ENCODE measurements around the gene FRG2C. TPM values are rescaled to one million over a fixed set of nuclear protein-coding genes. Genes with fewer than 3 reads are reported as not detected.
"Not testable (repeated sequence)": the region's sequence is repeated elsewhere in the genome, so short reads cannot be mapped to it uniquely, and the experiment has no call there.

FRG2C gene
- polyA plus RNA-seq, 6 donors from 2014 or later, result not detected

DNA sequence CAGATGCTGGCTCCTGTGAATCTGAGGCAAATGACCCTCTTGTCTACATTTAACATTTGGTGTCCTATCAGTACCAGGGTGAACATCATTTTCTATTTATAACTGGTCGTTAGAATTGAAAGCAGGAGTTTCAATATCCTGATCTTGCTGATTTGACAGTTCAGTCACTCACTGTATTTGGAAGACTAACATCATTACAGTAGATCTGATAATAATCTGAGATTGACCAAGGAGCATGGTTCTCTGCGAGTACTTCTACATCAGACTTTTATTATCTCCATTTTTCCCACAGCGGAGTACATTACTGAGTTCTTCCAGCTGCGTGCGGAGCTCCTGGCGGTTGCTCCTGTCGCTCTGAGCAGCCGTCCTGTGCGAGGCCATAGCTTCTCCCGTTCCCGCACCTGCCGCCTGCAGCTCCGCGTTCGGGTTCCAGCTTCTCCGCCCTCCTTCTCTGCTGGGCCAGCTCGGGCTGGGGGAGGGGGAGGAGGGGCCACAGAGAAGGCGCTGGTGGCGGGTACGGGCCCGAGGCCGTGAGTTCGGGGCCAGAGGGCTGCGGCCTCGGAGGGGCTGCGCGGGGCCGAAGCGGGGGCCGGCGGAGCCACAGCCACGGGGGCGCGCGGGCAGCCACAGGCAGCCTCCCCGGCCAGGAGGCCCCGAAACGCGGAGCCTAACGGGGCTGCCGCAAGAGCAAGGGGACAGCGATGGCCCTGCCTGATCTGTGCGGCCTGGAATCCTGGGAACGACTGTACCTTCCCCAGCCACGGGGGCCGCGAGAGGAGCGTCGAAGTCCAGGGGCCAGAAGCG, 8.8 kb upstream of the FRG2C start:
- Mint-ChIP-seq H3K9me3 (peaks cover 0 to 12% (median 4%) of the 10 kb centered on the region in 7 donors), H3K27me3 (peaks cover under 1 to 13% (median 7%) of the 10 kb centered on the region in 3 donors)
- H3K27ac Mint-ChIP-seq; H3K36me3 Mint-ChIP-seq; H3K4me3 Mint-ChIP-seq; DNase-seq; H3K4me1 Mint-ChIP-seq; ATAC-seq (ENCODE audit: low read depth in 2 of 2): not testable (repeated sequence)

DNA sequence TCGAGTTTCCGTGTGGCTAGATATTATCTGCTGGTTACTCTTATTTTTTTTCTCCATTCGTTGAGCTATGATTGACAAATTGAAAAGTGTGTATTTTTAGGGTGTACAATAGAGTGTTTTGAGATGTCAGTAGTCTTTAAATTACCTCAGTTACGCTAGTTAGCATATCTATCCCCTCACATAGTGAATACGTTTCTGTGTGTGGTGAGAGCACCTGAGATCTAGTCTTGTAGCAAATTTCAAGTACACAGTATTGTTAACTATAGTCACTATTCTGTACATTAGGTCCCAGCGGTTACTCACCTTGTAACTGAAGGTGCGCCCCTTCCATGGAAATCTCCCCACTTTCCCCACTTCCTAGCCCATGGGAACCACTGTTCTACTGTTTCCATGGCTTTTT, 8.2 kb upstream of the FRG2C start:
- DNase-seq; H3K27ac Mint-ChIP-seq; H3K4me1 Mint-ChIP-seq; H3K4me3 Mint-ChIP-seq; ATAC-seq (ENCODE audit: low read depth in 2 of 2); H3K36me3 Mint-ChIP-seq: not testable (repeated sequence)
- peaks cover 7 to 19% (median 13%) of the 10 kb centered on the region in 3 donors for H3K27me3 Mint-ChIP-seq
- peaks cover 0 to 15% (median 4%) of the 10 kb centered on the region in 7 donors for H3K9me3 Mint-ChIP-seq

DNA sequence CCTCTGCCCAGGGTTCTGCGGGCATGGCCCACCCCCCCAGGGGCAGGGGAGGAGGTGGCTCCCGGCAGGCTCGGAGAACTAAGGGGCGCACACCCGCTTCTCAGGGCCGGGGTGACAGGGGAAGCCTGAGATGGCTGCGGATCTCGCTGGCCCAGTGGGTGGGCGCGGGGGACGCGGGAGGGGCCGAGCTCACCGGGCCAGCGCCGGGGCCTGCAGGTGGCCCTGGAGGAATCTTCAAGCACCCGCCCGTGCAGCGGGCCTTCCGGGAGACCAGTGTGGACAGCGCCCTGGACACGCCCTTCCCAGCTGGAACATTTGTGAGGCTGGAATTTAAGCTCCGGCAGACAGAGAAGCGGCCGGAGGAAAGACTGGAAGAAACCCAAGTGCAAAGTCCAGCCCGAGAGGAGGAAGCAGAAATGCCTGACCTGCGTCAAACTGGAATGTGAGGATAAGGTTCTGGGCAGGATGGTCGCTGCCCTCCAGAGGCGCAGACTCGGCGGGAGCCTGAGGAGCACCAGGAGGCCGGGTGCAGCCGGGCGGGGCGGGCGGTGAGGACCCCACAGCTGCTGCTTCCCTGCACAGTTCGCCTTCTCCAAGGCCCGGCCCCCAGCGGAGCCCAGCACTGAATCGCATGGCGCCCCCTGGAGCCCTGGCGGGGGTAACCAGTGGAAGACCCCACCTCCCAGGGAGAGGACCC, 5.6 kb upstream of the FRG2C start:
- peaks cover 9 to 17% (median 14%) of the 10 kb centered on the region in 3 donors for H3K27me3 Mint-ChIP-seq
- not testable (repeated sequence) for H3K4me1 Mint-ChIP-seq; H3K36me3 Mint-ChIP-seq; ATAC-seq (ENCODE audit: low read depth in 2 of 2); H3K27ac Mint-ChIP-seq; DNase-seq
- peak overlapping the region in 7 of 8 donors; percentile 36 to 85 (median 59) for H3K4me3 Mint-ChIP-seq
- H3K9me3 Mint-ChIP-seq, result peaks cover 0 to 18% (median 4%) of the 10 kb centered on the region in 7 donors

GRCh38 chr3:75659108-75659433, 5.1 kb upstream of the FRG2C start:
- not testable (repeated sequence) for ATAC-seq (ENCODE audit: low read depth in 2 of 2); DNase-seq; H3K4me1 Mint-ChIP-seq; H3K27ac Mint-ChIP-seq; H3K36me3 Mint-ChIP-seq
- peaks cover 9 to 17% (median 15%) of the 10 kb centered on the region in 3 donors for H3K27me3 Mint-ChIP-seq
- peak overlapping the region in 6 of 8 donors; percentile 36 to 85 (median 64) for H3K4me3 Mint-ChIP-seq
- H3K9me3 Mint-ChIP-seq, result peaks cover 0 to 24% (median 4%) of the 10 kb centered on the region in 7 donors

DNA sequence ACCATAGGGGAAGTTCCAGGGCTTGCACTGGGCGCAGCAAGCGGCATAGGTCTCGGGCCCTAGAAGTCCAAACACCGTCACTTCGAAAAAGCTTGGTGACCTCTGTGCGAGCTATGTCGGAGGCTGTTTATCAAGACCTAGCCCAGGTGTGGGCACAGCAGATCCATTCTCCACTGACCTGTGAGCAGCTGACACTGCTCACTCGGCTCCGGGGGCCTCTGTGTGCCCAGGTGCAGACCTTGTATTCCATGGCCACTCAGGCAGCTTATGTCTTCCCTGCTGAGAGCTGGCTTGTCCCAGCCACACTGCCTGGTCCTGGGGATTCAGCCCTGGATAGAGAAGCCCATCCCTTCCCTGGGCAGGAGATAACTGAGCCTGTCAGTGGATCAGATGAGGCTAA, 1.5 kb downstream of the FRG2C start:
- Mint-ChIP-seq H3K36me3 (peaks cover 5 to 34% of the 10 kb centered on the region in 2 donors), H3K9me3 (peaks cover 11 to 52% (median 25%) of the 10 kb centered on the region in 7 donors), H3K27me3 (peaks cover 26 to 40% (median 31%) of the 10 kb centered on the region in 3 donors), H3K4me1 (peaks cover 7 to 19% (median 10%) of the 10 kb centered on the region in 3 donors)
- H3K4me3 Mint-ChIP-seq; ATAC-seq (ENCODE audit: low read depth in 2 of 2); DNase-seq; H3K27ac Mint-ChIP-seq: not testable (repeated sequence)

GRCh38 chr3:75667757-75668701, 3.9 kb downstream of the FRG2C start:
- Mint-ChIP-seq H3K27ac (peak overlapping the region in 2 of 6 donors; percentile 38 to 54), H3K9me3 (peaks cover 17 to 66% (median 38%) of the 10 kb centered on the region in 7 donors), H3K4me3 (peak overlapping the region; percentile 40 to 86 (median 81)), H3K27me3 (peaks cover 35 to 57% (median 45%) of the 10 kb centered on the region in 3 donors), H3K4me1 (peaks cover 14 to 32% (median 20%) of the 10 kb centered on the region in 3 donors), H3K36me3 (peaks cover 5 to 49% of the 10 kb centered on the region in 2 donors)
- not testable (repeated sequence) for DNase-seq; ATAC-seq (ENCODE audit: low read depth in 2 of 2)

DNA sequence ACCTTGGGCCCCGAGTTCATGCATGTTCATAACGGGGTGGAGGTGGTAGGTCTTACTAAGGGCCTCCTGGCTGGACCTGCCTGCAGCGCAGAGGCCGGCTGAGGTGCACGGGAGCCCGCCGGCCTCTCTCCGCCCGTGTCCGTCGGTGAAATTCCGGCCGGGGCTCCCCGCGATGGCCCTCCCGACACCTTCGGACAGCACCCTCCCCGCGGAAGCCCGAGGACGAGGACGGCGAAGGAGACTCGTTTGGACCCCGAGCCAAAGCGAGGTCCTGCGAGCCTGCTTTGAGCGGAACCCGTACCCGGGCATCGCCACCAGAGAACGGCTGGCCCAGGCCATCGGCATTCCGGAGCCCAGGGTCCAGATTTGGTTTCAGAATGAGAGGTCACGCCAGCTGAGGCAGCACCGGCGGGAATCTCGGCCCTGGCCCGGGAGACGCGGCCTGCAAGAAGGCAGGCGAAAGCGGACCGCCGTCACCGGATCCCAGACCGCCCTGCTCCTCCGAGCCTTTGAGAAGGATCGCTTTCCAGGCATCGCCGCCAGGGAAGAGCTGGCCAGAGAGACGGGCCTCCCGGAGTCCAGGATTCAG, 4.7 kb downstream of the FRG2C start:
- ATAC-seq (ENCODE audit: low read depth in 2 of 2), result peak; percentile 25 to 32
- peaks cover 40 to 64% (median 50%) of the 10 kb centered on the region in 3 donors for H3K27me3 Mint-ChIP-seq

GRCh38 chr3:75669348-75670297, 5.5 kb downstream of the FRG2C start:
- peaks cover 14 to 32% (median 20%) of the 10 kb centered on the region in 3 donors for H3K4me1 Mint-ChIP-seq
- ATAC-seq (ENCODE audit: low read depth in 2 of 2), result peak; percentile 20 to 27
- H3K4me3 Mint-ChIP-seq, result peak overlapping the region in 7 of 8 donors; percentile 22 to 87 (median 81)
- DNase-seq, result peak; percentile 4
- H3K9me3 Mint-ChIP-seq, result peaks cover 20 to 69% (median 44%) of the 10 kb centered on the region in 7 donors
- H3K27me3 Mint-ChIP-seq, result peaks cover 39 to 63% (median 44%) of the 10 kb centered on the region in 3 donors
- peaks cover 5 to 52% of the 10 kb centered on the region in 2 donors for H3K36me3 Mint-ChIP-seq
- H3K27ac Mint-ChIP-seq, result not testable (repeated sequence)

More for the DNA sequence above, 4.7 kb downstream of the FRG2C start:
- Mint-ChIP-seq H3K9me3 (peaks cover 19 to 69% (median 44%) of the 10 kb centered on the region in 7 donors), H3K4me3 (peak overlapping the region in 4 of 8 donors; percentile 1 to 81 (median 80)), H3K4me1 (peaks cover 14 to 32% (median 20%) of the 10 kb centered on the region in 3 donors), H3K36me3 (peaks cover 5 to 56% of the 10 kb centered on the region in 2 donors)
- peak; percentile 24 for DNase-seq
- not testable (repeated sequence) for H3K27ac Mint-ChIP-seq

DNA sequence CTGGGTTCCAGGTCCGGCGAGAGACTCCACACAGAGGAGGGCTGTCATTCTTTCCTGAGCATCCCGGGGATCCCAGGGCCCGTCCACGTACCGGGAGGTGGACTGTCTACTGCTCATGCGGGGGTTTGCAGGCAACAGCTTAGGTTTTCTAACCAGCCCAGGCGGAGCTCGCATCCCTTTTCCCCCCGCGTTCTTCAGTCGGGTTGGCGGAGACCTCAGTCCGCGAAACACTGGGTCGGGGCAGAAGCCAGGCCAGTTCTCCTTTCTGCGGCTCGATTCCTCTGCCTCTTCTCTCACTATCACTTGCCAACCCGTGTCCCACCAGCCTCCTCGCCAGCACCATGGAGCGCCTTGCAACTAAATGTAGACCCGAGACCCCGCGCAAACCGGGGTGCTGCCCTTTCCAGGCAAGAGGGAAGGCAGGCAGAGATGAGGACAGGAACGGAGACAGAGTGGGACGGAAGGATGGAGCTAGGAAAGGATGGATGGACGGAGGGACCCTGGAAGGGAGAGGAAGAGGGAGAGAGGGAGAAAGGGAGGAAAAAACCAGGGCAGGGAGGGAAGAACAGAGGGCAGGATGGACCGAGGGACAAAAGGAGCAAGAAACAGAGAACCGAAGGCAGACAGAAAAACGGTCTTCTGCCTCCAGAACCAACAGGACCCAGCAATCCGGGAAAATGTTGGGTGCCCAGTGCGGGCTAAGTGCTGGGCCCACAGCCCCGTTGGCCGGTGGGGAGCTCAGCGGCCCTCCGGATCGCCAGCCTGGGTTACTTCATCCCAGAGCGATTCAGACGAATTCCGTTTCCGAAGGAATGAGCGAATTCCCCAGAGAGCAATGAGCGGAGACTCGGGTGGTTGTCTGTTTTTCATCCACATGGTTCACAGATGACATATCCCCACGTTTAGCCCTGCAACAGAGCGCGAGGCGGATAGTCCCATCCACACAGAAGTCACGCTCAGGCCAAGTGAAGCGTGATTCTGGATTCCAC, 6.5 kb downstream of the FRG2C start:
- peak in 1 of 2 donors; percentile 32 for ATAC-seq (ENCODE audit: low read depth in 2 of 2)
- H3K36me3 Mint-ChIP-seq, result peaks cover 5 to 47% of the 10 kb centered on the region in 2 donors
- peak overlapping the region in 1 of 6 donors; percentile 1 for H3K27ac Mint-ChIP-seq
- peaks cover 21 to 70% (median 45%) of the 10 kb centered on the region in 7 donors for H3K9me3 Mint-ChIP-seq
- peaks cover 14 to 32% (median 20%) of the 10 kb centered on the region in 3 donors for H3K4me1 Mint-ChIP-seq
- peak overlapping the region in 7 of 8 donors; percentile 0 to 87 (median 81) for H3K4me3 Mint-ChIP-seq
- DNase-seq, result not testable (repeated sequence)
- peaks cover 32 to 62% (median 38%) of the 10 kb centered on the region in 3 donors for H3K27me3 Mint-ChIP-seq

DNA sequence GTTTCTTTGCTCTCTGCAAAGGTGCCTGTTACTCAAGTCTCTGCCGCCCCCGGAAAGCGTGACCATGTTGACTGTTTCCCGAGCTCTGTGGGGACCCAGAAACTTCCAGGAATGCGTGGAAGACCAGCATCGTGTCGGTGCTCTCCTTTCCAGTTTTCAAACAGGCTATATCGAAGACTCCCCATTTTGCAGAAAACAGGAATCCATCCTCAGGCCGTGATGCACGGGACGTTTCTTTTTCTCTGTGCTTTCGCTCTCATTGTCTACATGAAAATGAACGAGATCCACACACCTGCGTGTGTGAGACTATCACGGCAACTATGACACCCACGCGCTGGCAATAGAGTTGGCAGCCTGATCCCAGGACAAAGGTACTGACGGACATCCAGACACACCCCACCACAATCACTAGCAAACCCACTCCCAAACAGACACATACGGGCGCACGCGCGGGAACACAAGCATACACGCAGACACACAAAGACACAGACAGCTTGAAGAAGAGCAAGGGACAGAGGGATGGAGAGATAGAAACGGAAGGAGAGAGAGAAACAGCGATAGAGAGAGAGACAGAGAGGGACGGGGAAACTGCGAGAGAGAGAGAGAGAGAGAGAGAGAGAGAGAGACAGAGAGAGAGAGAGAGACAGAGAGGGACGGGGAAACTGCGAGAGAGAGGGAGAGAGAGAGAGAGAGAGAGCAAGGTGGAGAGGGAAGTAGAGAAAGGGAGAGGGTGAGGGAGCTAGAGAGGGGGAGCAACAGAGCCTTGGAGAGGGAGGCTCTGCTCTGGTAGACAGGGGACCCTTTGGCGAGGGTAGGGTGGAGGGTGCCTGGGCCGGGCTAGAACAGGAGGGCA, 7.4 kb downstream of the FRG2C start:
- H3K27ac Mint-ChIP-seq, result peak overlapping the region in 2 of 6 donors; percentile 17 to 31
- peaks cover 32 to 62% (median 38%) of the 10 kb centered on the region in 3 donors for H3K27me3 Mint-ChIP-seq
- H3K9me3 Mint-ChIP-seq, result peaks cover 23 to 75% (median 52%) of the 10 kb centered on the region in 7 donors

More for the DNA sequence above, 7.4 kb downstream of the FRG2C start:
- H3K36me3 Mint-ChIP-seq, result peaks cover 5 to 47% of the 10 kb centered on the region in 2 donors
- not testable (repeated sequence) for ATAC-seq (ENCODE audit: low read depth in 2 of 2); DNase-seq
- peaks cover 14 to 32% (median 20%) of the 10 kb centered on the region in 3 donors for H3K4me1 Mint-ChIP-seq
- peak overlapping the region; percentile 0 to 85 (median 79) for H3K4me3 Mint-ChIP-seq
